ENCODE results near the gene ARHGAP40.

Gene ARHGAP40

GRCh38 chr20:38650010-38650409 lies 48.4 kb downstream of the ARHGAP40 start:
- DNase-seq (ENCODE audit: low read depth): no peak

- no peak for DNase-seq (ENCODE audit: low read depth)
Measured at GRCh38 chr20:38651154-38651553, 49.5 kb downstream of the ARHGAP40 start.

GRCh38 chr20:38651562-38651961 lies 50.0 kb downstream of the ARHGAP40 start:
- DNase-seq (ENCODE audit: low read depth): no peak

- no peak for DNase-seq (ENCODE audit: low read depth)
Measured at GRCh38 chr20:38652995-38653394, 51.4 kb downstream of the ARHGAP40 start.

- no peak for DNase-seq (ENCODE audit: low read depth)
Measured at GRCh38 chr20:38657390-38657789, 55.8 kb downstream of the ARHGAP40 start.

- no peak for DNase-seq (ENCODE audit: low read depth)
Measured at GRCh38 chr20:38658879-38659596, 57.4 kb downstream of the ARHGAP40 start.

- no peak for DNase-seq (ENCODE audit: low read depth)
Measured at GRCh38 chr20:38659597-38659880, 57.9 kb downstream of the ARHGAP40 start.

GRCh38 chr20:38660429-38660828 lies 58.8 kb downstream of the ARHGAP40 start:
- no peak for DNase-seq (ENCODE audit: low read depth)

- DNase-seq (ENCODE audit: low read depth): no peak
Measured at GRCh38 chr20:38663660-38664059, 62.1 kb downstream of the ARHGAP40 start.

- no peak for DNase-seq (ENCODE audit: low read depth)
Measured at GRCh38 chr20:38664284-38664683, 62.7 kb downstream of the ARHGAP40 start.

GRCh38 chr20:38665094-38665493 lies 63.5 kb downstream of the ARHGAP40 start:
- DNase-seq (ENCODE audit: low read depth): no peak

- DNase-seq (ENCODE audit: low read depth): no peak
Measured at GRCh38 chr20:38665506-38666285, 64.1 kb downstream of the ARHGAP40 start.

- DNase-seq (ENCODE audit: low read depth): no peak
Measured at GRCh38 chr20:38667417-38667956, 65.9 kb downstream of the ARHGAP40 start.

- DNase-seq (ENCODE audit: low read depth): no peak
Measured at GRCh38 chr20:38669688-38670087, 68.1 kb downstream of the ARHGAP40 start.

GRCh38 chr20:38670786-38671185 lies 69.2 kb downstream of the ARHGAP40 start:
- DNase-seq (ENCODE audit: low read depth): no peak

GRCh38 chr20:38671186-38671585 lies 69.6 kb downstream of the ARHGAP40 start:
- no peak for DNase-seq (ENCODE audit: low read depth)

GRCh38 chr20:38671701-38672292 lies 70.2 kb downstream of the ARHGAP40 start:
- no peak for DNase-seq (ENCODE audit: low read depth)

GRCh38 chr20:38672504-38672903 lies 70.9 kb downstream of the ARHGAP40 start:
- no peak for DNase-seq (ENCODE audit: low read depth)

GRCh38 chr20:38673261-38673660 lies 71.7 kb downstream of the ARHGAP40 start:
- DNase-seq (ENCODE audit: low read depth): no peak

- DNase-seq (ENCODE audit: low read depth): no peak
Measured at GRCh38 chr20:38673725-38674091, 72.1 kb downstream of the ARHGAP40 start.

- peak; percentile 43 for DNase-seq (ENCODE audit: low read depth)
Measured at GRCh38 chr20:38674092-38674764, 72.6 kb downstream of the ARHGAP40 start.

GRCh38 chr20:38674765-38675133 lies 73.1 kb downstream of the ARHGAP40 start:
- no peak for DNase-seq (ENCODE audit: low read depth)

GRCh38 chr20:38676576-38676975 lies 75.0 kb downstream of the ARHGAP40 start:
- DNase-seq (ENCODE audit: low read depth): no peak
